IPS-20b (cell line): ENCODE measurements around the gene PRAMEF5.
"Not testable (repeated sequence)": the region's sequence is repeated elsewhere in the genome, so short reads cannot be mapped to it uniquely, and the experiment has no call there.

Experiments
- H3K27ac ChIP-seq: one replicate; pipeline ENCODE4 v1.5.1; 2013; ENCODE audit warnings: low read length
- H3K27me3 ChIP-seq: 2 replicates; pipeline ENCODE4 v1.6.1; 2013; ENCODE audit warnings: mild to moderate bottlenecking, low read length, inconsistent platforms; ENCODE audit not compliant: insufficient read depth
- H3K36me3 ChIP-seq: 2 replicates; pipeline ENCODE4 v1.6.1; 2013; ENCODE audit warnings: low read depth, mild to moderate bottlenecking, inconsistent platforms, low read length, moderate library complexity; ENCODE audit not compliant: insufficient read depth
- H3K4me1 ChIP-seq: 2 replicates; pipeline ENCODE4 v1.6.1; 2013; ENCODE audit warnings: mild to moderate bottlenecking, control low read depth, inconsistent platforms, low read length, moderate library complexity; ENCODE audit not compliant: insufficient read depth
- H3K4me3 ChIP-seq: 2 replicates; pipeline ENCODE4 v1.5.1; 2013; ENCODE audit warnings: mild to moderate bottlenecking, low read length, inconsistent platforms
- H3K9ac ChIP-seq: 2 replicates; pipeline ENCODE4 v1.6.1; 2013; ENCODE audit warnings: low read depth, mild to moderate bottlenecking, inconsistent platforms, low read length, moderate library complexity
- H3K9me3 ChIP-seq: 2 replicates; pipeline ENCODE4 v1.6.1; 2013; ENCODE audit warnings: mild to moderate bottlenecking, low read depth, low read length, inconsistent platforms; ENCODE audit not compliant: insufficient read depth

The PRAMEF5 gene

GRCh38 chr1:13285037-13285436 is 31.0 kb downstream of the PRAMEF5 start, which contains the start of gene PRAMEF8:
Gene PRAMEF8 (minus strand): TSS chr1:13285137. CDS start chr1:13284091, 1,046 bp downstream.
- not testable (repeated sequence) for H3K36me3 ChIP-seq, H3K27ac ChIP-seq, H3K9ac ChIP-seq, H3K9me3 ChIP-seq, H3K4me1 ChIP-seq, H3K27me3 ChIP-seq, H3K4me3 ChIP-seq

GRCh38 chr1:13289030-13289429 is 35.0 kb downstream of the PRAMEF5 start:
- not testable (repeated sequence) for H3K4me3 ChIP-seq, H3K27ac ChIP-seq, H3K4me1 ChIP-seq, H3K36me3 ChIP-seq, H3K9me3 ChIP-seq, H3K9ac ChIP-seq, H3K27me3 ChIP-seq

DNA sequence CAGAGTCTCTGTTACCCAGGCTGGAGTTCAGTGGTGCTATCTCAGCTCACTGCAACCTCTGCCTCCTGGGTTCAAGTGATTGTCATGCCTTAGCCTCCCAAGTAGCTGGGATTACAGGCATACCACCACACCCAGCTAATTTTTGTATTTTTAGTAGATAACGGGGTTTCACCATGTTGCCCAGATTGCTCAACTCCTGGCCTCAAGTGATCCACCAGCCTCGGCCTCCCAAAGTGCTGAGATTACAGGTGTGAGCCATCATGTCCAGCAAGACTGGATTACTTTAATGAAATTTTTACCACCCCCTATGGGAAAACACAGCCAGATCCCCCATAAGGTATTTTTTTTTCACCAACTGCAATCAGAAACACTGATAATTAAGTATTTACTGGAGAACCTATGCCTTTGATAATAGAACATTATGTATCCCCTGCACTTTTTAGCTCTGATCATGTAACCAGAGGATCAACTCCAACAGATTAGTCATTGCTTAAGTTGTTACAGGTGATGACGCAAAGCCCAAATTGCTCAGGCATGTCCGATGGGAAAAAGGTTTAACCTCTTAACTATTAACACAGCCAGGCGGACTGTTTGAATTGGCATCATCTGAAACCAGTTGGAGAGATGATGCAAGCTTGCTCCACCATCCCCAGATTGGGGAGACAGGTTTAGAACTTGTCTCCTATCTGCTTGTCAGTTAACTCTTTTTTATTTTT is 43.4 kb downstream of the PRAMEF5 start:
- H3K27ac ChIP-seq, H3K4me3 ChIP-seq: not testable (repeated sequence)

DNA sequence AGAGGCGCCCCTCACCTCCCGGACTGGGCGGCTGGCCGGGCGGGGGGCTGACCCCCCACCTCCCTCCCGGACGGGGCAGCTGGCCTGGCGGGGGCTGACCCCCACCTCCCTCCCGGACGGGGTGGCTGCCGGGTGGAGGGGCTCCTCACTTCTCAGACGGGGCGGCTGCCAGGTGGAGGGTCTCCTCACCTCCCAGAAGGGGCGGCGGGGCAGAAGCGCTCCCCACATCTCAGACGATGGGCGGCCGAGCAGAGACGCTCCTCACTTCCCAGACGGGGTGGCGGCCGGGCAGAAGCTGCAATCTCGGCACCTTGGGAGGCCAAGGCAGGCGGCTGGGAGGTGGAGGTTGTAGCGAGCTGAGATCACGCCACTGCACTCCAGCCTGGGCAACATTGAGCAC is 44.7 kb downstream of the PRAMEF5 start:
- H3K27me3 ChIP-seq, H3K9me3 ChIP-seq, H3K4me1 ChIP-seq, H3K9ac ChIP-seq, H3K27ac ChIP-seq, H3K36me3 ChIP-seq, H3K4me3 ChIP-seq: not testable (repeated sequence)

More for the DNA sequence above, 43.4 kb downstream of the PRAMEF5 start:
- not testable (repeated sequence) for H3K36me3 ChIP-seq, H3K9ac ChIP-seq, H3K27me3 ChIP-seq, H3K9me3 ChIP-seq, H3K4me1 ChIP-seq

DNA sequence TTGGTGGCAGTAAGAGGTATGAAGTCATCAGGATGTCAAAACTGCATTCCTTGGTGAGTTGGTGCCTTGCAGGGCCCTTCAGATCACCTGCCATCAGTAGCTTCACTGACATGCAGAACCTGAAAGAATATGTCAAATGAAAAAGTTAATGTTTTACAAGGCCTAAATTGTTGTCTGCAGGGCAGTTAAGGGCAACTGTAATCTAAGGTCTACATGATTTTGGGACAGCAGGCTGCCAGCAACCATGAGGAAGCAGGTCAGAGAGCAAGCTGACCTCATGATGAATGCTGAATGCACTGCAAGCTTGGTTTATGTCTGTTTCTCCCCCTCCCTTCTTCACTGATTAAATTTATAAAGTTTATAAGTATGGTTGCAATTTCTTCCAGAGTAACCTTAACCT is 48.2 kb downstream of the PRAMEF5 start:
- not testable (repeated sequence) for H3K27ac ChIP-seq, H3K4me3 ChIP-seq, H3K27me3 ChIP-seq, H3K36me3 ChIP-seq, H3K9ac ChIP-seq, H3K4me1 ChIP-seq, H3K9me3 ChIP-seq

GRCh38 chr1:13303239-13303638 is 49.2 kb downstream of the PRAMEF5 start, which contains the start of gene PRAMEF33:
Gene PRAMEF33 (plus strand): TSS chr1:13303539. CDS start chr1:13305955, 2,416 bp downstream.
- not testable (repeated sequence) for H3K9me3 ChIP-seq, H3K9ac ChIP-seq, H3K27me3 ChIP-seq, H3K36me3 ChIP-seq, H3K4me3 ChIP-seq, H3K4me1 ChIP-seq, H3K27ac ChIP-seq
